Measurements from ENCODE around the gene ZNF574. TPM values are rescaled to one million over a fixed set of nuclear protein-coding genes. Genes with fewer than 3 reads are reported as not detected.

The ZNF574 gene
- total and polyA plus RNA-seq, 2 of the 8 experiments (the other 6 are each of a cell fraction or from before 2014, with no cell fraction given): 27.0 to 38.8 TPM

GRCh38 chr19:42093505-42093904 is 17.5 kb downstream of the ZNF574 start (continued):
- no peak for TF ChIP-seq CBX8 (IDR thresholded peaks at IDR 0.05; ENCODE audit: borderline replicate concordance, low read depth, low read length)
- no peak for TF ChIP-seq POLR2A (IDR thresholded peaks at IDR 0.05; ENCODE audit: control extremely low read depth in 1 of 2, low read depth in 2 of 2, low read length in 2 of 2)
- TF ChIP-seq TBP (IDR thresholded peaks at IDR 0.05; ENCODE audit: low read depth, low read length): no peak
- no peak for TF ChIP-seq POLR2AphosphoS5 (IDR thresholded peaks at IDR 0.05; ENCODE audit: low read depth, low read length)
- no peak for TF ChIP-seq RAD21 (IDR thresholded peaks at IDR 0.05 in 1 of 2, conservative IDR thresholded peaks at IDR 0.05 in 1 of 2; ENCODE audit: low read depth in 2 of 2, low read length in 2 of 2)
- TF ChIP-seq EP300 (IDR thresholded peaks at IDR 0.05; ENCODE audit: borderline replicate concordance in 1 of 2, low read depth in 2 of 2, low read length in 2 of 2): no peak
